PC-3 (cell line): ENCODE measurements around the gene SH3PXD2A.

Experiments used
- CTCF ChIP-seq: fragments of 300-600 bp; sonication (generic); conservative IDR thresholded peaks from 2 replicates; pipeline ENCODE4 v1.5.1; 2017; ENCODE audit warnings: antibody characterized with exemption, low read depth, mild to moderate bottlenecking, low read length
- EZH2 ChIP-seq: fragments of 300-600 bp; sonication (generic); IDR thresholded peaks from one replicate; pipeline ENCODE4 v1.6.1; 2017; ENCODE audit warnings: antibody characterized with exemption, mild to moderate bottlenecking, low read length; ENCODE audit not compliant: unreplicated experiment
- EZH2phosphoT487 ChIP-seq: fragments of 300-600 bp; sonication (generic); IDR thresholded peaks from 2 replicates; pipeline ENCODE4 v1.6.1; 2018; ENCODE audit warnings: mild to moderate bottlenecking, antibody characterized with exemption, low read length, borderline replicate concordance

GRCh38 chr10:103633846-103634245 lies 221.5 kb downstream of the SH3PXD2A start:
- TF ChIP-seq EZH2phosphoT487: no peak
- no peak for TF ChIP-seq CTCF
- no peak for TF ChIP-seq EZH2
